Duodenal mucosa (tissue), 2 donors: ENCODE results near the gene UGT1A8.

Experiments used
- H3K27ac ChIP-seq: one replicate; pipeline ENCODE4 v1.7.0; 2013; ENCODE audit warnings: low read depth, low read length
- H3K27me3 ChIP-seq, 2 donors: one replicate each; pipeline ENCODE4 v1.7.0; 2013; ENCODE audit warnings: low read length in 2 of 2, control low read depth in 1 of 2; ENCODE audit not compliant: insufficient read depth in 2 of 2, control insufficient read depth in 1 of 2
- H3K36me3 ChIP-seq, 2 donors: one replicate each; pipeline ENCODE4 v1.7.0; 2013; ENCODE audit warnings: low read length in 2 of 2, control low read depth in 1 of 2; ENCODE audit not compliant: insufficient read depth in 2 of 2, control insufficient read depth in 1 of 2
- H3K4me1 ChIP-seq, 2 donors: one replicate each; pipeline ENCODE4 v1.7.0; 2013; ENCODE audit warnings: low read length in 2 of 2, control low read depth in 1 of 2; ENCODE audit not compliant: insufficient read depth in 2 of 2, control insufficient read depth in 1 of 2
- H3K4me3 ChIP-seq, 2 donors: one replicate each; pipeline ENCODE4 v1.7.0; 2013; ENCODE audit warnings: low read length in 2 of 2, low read depth in 1 of 2
- H3K9ac ChIP-seq, 2 donors: one replicate each; pipeline ENCODE4 v1.7.0; 2013; ENCODE audit warnings: low read length in 2 of 2, low read depth in 1 of 2
- H3K9me3 ChIP-seq, 2 donors: one replicate each; pipeline ENCODE4 v1.7.0; 2013; ENCODE audit warnings: low read length in 2 of 2, control low read depth in 1 of 2; ENCODE audit not compliant: control insufficient read depth in 1 of 2

Gene UGT1A8

GRCh38 chr2:233815861-233816260, 198.4 kb downstream of the UGT1A8 start:
- Histone ChIP-seq H3K9me3 (no peaks in the 10 kb centered on the region), H3K27ac (no peak overlapping the region), H3K27me3 (peaks cover 2 to 3% of the 10 kb centered on the region in 2 donors), H3K36me3 (no peaks in the 10 kb centered on the region), H3K4me1 (peaks cover 0 to 5% of the 10 kb centered on the region in 2 donors), H3K9ac (no peak overlapping the region), H3K4me3 (no peak overlapping the region)

GRCh38 chr2:233816334-233816733, 198.9 kb downstream of the UGT1A8 start:
- Histone ChIP-seq H3K9ac (no peak overlapping the region), H3K27me3 (peaks cover 2 to 3% of the 10 kb centered on the region in 2 donors), H3K9me3 (no peaks in the 10 kb centered on the region), H3K27ac (no peak overlapping the region), H3K4me1 (peaks cover 0 to 7% of the 10 kb centered on the region in 2 donors), H3K4me3 (no peak overlapping the region), H3K36me3 (no peaks in the 10 kb centered on the region)

DNA sequence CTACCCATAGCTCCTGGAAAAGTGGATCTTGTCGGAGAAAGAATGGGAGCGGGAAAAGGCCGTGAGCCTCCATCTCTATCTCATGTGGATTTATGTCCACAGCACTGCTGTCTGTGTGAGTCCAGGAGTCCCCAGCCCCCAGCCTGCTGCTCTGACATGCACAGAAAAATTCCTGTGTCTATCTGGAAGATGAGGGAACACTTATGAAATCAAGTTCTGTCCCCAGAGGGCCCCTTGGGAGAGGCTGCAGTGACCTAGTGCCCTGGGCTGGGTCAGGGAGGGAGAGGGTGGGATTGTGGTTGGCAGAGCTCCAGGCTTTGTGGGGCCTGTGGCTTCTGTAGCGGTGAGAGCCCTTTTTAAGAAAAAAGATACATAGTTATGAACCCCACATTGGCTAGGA, 199.3 kb downstream of the UGT1A8 start:
- peaks cover 2 to 3% of the 10 kb centered on the region in 2 donors for H3K27me3 ChIP-seq
- H3K4me1 ChIP-seq = peaks cover 4 to 11% of the 10 kb centered on the region in 2 donors
- no peak overlapping the region for H3K4me3 ChIP-seq
- H3K9me3 ChIP-seq = no peaks in the 10 kb centered on the region
- no peak overlapping the region for H3K9ac ChIP-seq
- H3K27ac ChIP-seq = no peak overlapping the region
- no peaks in the 10 kb centered on the region for H3K36me3 ChIP-seq

DNA sequence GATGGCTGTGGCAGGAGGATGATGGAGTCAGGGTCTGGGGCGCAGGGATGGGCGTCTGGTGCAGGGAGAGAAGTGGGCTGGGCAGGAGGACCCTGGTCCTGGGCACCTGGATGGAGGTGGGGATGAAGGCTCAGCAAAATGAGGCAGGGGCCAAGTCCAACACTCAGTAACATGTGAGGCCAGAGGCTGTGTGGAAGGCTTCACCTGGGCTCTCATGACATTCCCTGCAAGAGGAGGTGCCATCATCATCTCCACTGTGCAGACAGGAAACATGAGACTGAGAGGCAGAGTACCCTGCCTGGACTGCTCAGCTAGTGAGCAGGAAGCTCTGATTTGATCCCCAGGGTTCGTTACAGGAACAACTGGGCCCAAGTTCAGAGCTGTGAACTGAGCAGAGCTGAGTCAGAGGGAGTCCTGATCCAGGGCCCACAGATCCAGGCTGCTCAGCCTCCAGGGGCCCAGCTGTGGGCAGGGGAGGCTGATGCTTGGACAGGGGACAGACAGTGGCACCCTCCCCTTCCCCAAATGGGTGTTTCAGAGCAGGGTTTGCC, 200.0 kb downstream of the UGT1A8 start:
- H3K27ac ChIP-seq = no peak overlapping the region
- H3K9ac ChIP-seq = no peak overlapping the region
- H3K36me3 ChIP-seq = no peaks in the 10 kb centered on the region
- peaks cover 9 to 18% of the 10 kb centered on the region in 2 donors for H3K4me1 ChIP-seq
- no peaks in the 10 kb centered on the region for H3K9me3 ChIP-seq
- H3K27me3 ChIP-seq = peaks cover 2 to 3% of the 10 kb centered on the region in 2 donors
- no peak overlapping the region for H3K4me3 ChIP-seq

DNA sequence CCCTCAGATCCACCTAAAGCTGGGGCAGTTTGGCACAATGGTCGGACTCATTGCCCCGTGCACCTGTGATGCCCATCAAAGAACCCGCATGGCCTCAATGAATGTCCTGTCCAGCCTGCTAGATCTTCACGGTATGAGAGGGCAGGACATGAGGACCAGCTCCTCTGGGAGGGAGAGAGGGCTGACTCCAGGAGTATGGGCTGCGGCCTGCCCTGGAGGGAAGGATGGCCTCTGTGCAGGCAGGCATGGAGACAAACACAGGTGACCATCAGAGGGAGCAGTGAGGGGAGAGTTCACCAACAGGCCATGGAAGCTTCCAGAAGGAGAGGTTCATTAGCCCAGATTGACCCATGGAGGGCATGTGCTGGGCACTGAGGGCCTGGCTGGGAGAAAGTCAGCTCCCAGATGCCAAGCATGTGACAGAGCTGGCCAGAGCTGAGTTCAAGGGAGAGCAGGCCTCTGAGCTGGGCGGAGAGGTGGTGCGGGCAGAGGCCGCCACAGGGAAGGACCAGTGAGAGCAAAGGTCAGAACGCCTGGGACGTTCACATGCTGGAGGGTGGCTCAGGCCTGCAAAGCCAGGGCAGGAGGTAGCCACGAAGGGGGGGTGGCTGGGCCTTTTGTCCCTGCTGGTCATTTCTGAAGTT, 200.7 kb downstream of the UGT1A8 start:
- Histone ChIP-seq H3K9me3 (no peaks in the 10 kb centered on the region), H3K27ac (no peak overlapping the region), H3K36me3 (no peaks in the 10 kb centered on the region), H3K4me3 (no peak overlapping the region), H3K4me1 (peaks cover 9 to 24% of the 10 kb centered on the region in 2 donors), H3K9ac (no peak overlapping the region), H3K27me3 (peaks cover 2 to 3% of the 10 kb centered on the region in 2 donors)

- H3K4me3 ChIP-seq = no peak overlapping the region
- H3K9ac ChIP-seq = no peak overlapping the region
- H3K4me1 ChIP-seq = peaks cover 9 to 29% of the 10 kb centered on the region in 2 donors
- H3K27ac ChIP-seq = no peak overlapping the region
- no peaks in the 10 kb centered on the region for H3K36me3 ChIP-seq
- H3K9me3 ChIP-seq = no peaks in the 10 kb centered on the region
- peaks cover 0 to 3% of the 10 kb centered on the region in 2 donors for H3K27me3 ChIP-seq
Measured at GRCh38 chr2:233818639-233819621, 201.5 kb downstream of the UGT1A8 start.

DNA sequence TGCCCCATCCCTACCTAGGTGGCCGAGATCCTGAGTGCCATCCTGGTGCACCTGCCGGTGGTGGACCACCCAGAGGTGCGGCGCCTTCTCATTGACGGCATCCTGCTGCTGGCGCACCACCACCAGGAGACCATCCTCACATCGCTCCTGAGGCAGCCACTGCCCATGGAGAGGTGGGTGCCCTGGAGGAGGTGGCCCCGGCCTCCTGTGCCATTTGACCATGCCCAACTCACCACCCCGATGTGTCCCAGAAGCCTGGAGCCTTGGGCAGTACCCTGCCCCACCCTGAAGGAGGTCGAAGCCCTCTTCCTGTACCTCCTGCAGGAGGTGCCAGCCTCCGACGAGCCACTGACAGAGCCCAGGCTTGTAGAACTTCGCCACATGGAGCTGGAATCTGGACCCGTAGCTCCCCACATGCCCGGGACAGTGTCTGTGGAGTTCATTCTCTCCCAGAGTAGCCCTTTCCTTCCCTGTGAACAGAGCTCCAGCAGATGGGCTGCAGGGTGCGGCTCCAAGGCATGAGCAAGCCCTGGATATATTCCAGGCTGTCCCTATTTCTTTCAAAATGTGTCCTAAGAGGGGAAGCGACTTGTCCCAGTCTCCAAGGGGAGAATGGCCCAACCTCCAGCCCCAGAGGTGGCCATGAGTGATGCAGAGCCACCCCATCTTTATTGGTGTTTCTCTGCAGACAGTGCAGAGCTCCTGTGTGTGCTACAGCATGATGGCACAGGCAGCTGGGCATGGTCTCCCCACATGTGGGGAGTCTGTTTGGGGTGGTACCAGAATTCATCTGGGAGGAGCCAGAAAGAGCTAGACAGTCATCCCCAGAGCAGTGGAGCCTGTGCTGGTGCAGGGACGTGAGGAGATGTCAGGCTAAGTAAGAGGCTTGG, 202.7 kb downstream of the UGT1A8 start:
- Histone ChIP-seq H3K9ac (no peak overlapping the region), H3K4me1 (peaks cover 9 to 29% of the 10 kb centered on the region in 2 donors), H3K4me3 (no peak overlapping the region), H3K27ac (no peak overlapping the region), H3K9me3 (no peaks in the 10 kb centered on the region), H3K27me3 (peaks cover 0 to 3% of the 10 kb centered on the region in 2 donors), H3K36me3 (no peaks in the 10 kb centered on the region)

GRCh38 chr2:233820774-233821105, 203.3 kb downstream of the UGT1A8 start:
- Histone ChIP-seq H3K27me3 (peaks cover 0 to 3% of the 10 kb centered on the region in 2 donors), H3K4me1 (peaks cover 9 to 29% of the 10 kb centered on the region in 2 donors), H3K36me3 (no peaks in the 10 kb centered on the region), H3K4me3 (no peak overlapping the region), H3K27ac (no peak overlapping the region), H3K9me3 (no peaks in the 10 kb centered on the region), H3K9ac (no peak overlapping the region)

DNA sequence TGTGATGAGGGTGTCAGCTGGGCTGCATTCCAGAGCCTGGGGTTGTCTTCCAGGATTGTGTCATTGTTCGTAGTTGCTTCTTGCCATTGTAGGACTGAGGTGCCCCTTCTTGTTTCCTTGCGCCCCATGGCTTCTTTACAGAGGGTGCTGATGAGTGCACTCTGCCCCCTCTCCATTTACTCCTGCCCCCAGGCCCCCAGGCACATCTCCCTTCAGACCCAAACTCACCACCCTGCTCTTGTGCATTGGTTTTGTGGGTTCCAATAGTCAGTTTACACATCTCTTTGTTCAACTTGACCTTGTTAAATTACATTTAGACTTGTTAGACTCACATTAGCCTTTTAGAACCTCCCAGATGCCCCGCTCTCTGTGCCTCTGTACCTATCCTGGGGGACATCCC, 203.8 kb downstream of the UGT1A8 start:
- Histone ChIP-seq H3K9me3 (no peaks in the 10 kb centered on the region), H3K27ac (no peak overlapping the region), H3K36me3 (no peaks in the 10 kb centered on the region), H3K4me3 (no peak overlapping the region), H3K9ac (no peak overlapping the region), H3K4me1 (peaks cover 9 to 29% of the 10 kb centered on the region in 2 donors), H3K27me3 (peaks cover 0 to 3% of the 10 kb centered on the region in 2 donors)
